NCI-H2107 (cell line): ENCODE data around the gene SMTNL2.
"Not testable (repeated sequence)": the region's sequence is repeated elsewhere in the genome, so short reads cannot be mapped to it uniquely, and the experiment has no call there.

ENCODE experiments used
- DNase-seq: peaks from one replicate; lab custom pipeline; 2025; lab: John Stamatoyannopoulos, UW

SMTNL2 gene

DNA sequence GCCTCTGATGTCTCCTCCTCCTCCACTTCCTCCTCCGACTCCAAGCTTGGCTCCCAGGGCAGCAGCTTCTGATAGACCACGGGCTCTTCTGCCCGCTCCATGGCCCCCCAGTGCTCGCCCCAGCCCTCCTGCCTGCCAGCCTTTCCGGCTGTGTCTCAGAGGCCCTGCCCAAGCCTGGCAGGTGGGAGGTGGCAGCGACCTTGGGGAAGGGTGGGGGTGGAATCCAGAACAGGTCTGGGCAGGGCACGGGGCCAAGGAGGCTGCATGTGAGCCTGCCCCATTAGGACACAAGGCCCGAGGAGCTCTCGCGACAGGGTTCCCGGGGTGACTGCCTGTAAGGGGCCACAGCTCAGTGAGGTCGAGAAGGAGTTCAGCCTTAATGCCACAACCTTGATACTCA lies 23.9 kb upstream of the SMTNL2 start, which contains the start of gene GGT6:
Gene GGT6 (minus strand): TSS at position 157 of the 400 bp plus-strand sequence. CDS start 56 bp downstream, at position 101.
- no peak for DNase-seq

- DNase-seq = no peak
These were observed 23.5 kb upstream of the SMTNL2 start for GRCh38 chr17:4560837-4561256.

DNA sequence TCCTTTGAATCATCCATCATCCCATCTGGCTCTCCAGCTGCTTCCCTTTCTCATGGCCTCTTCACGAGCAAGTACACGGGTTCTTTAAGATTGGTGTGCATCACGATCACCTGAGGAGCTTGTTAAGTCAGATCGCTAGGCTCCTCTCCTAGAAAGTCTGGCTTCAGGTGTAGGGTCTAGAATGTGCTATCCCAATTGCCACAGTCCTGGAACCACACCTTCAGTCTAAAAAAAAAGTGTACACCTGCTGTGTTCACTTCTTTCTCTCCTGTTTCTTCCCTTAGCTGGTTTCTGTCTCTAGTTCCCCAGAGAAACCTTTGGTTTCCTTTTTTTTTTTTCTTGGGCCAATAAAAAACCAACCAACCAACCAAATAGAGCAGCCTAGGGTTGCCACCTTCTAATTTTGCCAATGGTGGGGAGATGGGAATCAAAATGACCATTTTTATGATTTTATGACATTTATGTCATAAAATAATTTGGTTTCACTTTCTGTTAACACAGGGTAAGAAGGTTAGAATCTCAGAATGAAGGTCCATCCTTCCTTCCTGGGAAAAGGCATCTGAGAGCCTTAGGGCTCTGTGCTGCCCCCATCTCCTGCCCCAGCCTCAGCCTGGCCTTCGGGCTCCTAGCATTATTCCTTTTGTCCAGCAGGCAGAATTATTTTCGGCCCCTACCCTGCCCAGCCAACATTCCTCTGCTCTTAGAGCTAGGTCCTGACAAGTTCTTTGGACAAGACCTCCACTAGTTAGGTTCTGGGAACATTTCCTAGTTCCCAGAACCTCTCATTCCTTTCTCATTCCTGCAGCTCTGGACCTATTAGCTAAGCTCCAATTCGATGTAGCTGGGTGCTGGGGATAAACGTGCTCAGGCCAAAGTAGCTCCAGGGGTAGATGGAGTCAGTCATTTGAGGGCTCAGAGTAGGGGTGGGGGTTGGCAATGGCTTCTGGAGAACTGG lies 22.0 kb upstream of the SMTNL2 start:
- DNase-seq = no peak

- DNase-seq = peak; percentile 52
These were observed 18.9 kb upstream of the SMTNL2 start for GRCh38 chr17:4565209-4566141.

DNA sequence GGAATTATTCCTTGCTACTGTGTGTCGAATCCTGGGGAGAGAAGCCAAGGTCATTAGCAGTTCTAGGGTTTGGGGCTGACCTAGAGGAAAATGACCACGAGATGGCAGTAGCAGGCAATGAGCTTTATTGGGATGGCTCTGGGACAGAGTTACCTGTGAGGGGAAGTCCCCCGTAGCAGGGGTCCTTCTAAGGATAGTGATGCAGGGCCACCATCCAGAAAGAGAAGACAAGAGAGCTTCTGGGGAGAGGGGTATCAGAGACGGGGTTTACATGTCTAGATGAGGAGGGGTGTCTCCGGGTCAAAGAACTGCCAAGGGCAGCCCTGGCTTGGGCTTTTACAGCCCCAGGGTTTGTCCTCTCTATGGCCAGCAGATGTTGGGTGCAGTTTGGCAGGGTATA lies 17.5 kb upstream of the SMTNL2 start:
- DNase-seq = no peak

GRCh38 chr17:4569591-4569990 lies 14.7 kb upstream of the SMTNL2 start:
- no peak for DNase-seq

DNA sequence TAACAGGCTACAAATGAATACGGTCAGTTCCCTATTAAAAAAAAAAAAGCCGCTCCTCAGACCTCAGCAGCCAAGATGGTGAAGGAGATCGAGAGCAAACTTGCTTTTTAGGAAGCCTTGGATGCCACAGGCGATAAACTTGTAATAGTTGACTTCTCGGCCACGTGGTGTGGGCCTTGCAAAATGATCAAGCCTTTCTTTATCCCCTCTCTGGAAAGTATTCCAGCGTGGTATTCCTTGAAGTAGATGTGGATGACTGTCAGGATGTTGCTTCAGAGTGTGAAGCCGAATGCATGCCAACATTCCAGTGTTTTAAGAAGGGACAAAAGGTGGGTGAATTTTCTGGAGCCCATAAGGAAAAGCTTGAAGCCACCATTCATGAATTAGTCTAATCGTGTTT lies 12.2 kb upstream of the SMTNL2 start:
- DNase-seq = no peak

GRCh38 chr17:4573115-4573514 lies 11.2 kb upstream of the SMTNL2 start:
- no peak for DNase-seq

DNA sequence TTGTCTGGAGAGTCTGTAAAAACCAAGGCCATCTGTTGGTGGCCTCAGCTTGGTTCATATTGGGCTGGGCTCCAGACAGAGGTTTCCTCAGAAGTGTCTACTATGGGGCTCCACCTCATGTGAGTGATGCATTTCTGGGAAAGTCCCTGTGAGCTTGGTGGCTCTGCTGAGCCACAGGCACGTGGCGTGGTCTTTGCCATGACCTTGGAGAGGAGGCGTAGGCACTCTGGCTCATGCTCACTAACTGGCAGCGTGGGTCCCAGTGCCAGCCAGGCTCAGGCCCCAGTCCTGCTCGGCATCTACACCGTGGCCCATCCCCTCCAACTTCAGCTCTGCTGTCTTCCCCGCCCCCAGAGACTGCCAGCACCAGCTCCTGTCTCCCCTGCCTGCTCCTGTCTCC lies 10.7 kb upstream of the SMTNL2 start:
- no peak for DNase-seq

DNA sequence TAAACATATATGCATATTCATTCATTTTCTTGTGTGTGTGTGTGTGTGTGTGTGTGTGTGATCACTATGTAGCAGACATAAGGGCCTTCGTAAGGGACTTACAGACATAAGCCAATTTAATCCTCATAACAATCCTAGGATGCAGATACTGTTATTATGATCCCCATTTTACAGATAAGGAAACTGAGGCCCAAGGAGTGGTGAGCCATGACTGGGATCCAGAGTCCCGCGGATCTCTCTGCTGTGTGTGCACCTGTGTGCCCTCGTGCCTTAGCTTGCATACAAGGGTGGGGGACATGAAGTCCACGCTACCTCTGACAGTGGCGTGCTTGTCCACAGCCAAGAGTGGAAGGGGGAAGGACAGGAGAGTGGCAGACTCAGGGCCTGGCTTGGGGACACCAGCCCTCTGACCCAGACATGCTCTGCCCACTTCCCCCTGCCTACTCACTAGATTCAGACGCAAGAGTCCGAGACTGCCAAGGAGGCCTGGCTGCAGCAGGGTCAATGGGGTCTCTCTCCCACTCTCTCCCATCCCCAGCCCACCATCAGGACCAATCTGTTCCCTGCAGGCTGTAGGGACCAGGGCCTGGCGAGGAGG lies 9.8 kb upstream of the SMTNL2 start:
- no peak for DNase-seq

GRCh38 chr17:4576161-4576558 lies 8.2 kb upstream of the SMTNL2 start:
- DNase-seq = no peak

GRCh38 chr17:4576729-4577322 lies 7.5 kb upstream of the SMTNL2 start:
- DNase-seq = no peak

GRCh38 chr17:4577386-4577993 lies 6.8 kb upstream of the SMTNL2 start:
- DNase-seq = no peak

DNA sequence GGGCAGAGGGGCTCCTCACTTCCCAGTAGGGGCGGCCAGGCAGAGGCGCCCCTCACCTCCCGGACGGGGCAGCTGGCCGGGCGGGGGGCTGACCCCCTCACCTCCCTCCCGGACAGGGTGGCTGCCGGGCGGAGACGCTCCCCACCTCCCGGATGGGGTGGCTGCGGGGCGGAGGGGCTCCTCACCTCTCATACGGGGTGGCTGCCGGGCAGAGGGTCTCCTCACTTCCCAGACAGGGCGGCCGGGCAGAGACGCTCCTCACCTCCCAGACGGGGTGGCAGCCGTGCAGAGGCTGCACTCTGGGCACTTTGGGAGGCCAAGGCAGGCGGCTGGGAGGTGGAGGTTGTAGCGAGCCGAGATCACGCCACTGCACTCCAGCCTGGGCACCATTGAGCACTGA lies 6.0 kb upstream of the SMTNL2 start:
- DNase-seq = not testable (repeated sequence)

DNA sequence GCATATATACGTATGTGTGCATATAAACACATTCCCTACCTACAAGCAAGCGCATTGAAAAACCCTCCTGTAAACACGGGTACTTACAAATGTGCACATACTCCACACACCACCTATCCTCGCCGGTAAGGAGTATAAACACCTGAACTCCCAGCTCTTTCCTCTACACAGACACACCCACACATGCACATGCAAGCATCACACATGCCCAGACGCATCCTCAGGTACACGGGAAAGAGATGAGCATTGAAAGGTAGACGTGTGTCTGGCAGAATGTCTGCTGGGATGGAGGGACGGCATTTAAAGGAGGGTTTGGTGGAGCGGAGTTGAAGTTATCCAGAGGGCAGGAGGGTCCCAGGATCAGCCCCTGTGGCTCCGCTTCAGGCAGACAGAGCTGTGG lies 4.7 kb upstream of the SMTNL2 start:
- no peak for DNase-seq

DNA sequence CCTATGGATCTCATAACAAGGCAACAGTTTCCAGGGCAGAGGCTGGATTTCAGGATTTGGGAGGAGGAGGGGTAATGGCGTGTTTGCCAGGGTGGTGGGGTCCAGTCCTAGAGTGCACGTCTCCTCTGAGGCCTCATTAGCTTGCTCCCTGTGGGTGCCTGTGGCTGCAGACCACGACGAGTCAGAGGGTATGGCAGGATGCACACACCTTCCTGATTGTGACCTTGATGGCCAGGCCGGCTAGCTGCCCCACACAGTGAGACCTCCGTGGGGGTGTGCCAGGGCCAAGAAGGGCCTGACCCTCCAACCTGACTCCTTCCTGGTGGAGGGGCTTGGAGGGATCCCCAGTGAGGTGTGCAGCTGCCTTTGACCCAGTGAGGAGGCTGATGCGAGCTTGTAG lies 4.0 kb upstream of the SMTNL2 start:
- DNase-seq = no peak

- DNase-seq = no peak
These were observed 2.2 kb upstream of the SMTNL2 start for GRCh38 chr17:4582101-4582501.

GRCh38 chr17:4582691-4583090 lies 1.6 kb upstream of the SMTNL2 start:
- no peak for DNase-seq

DNA sequence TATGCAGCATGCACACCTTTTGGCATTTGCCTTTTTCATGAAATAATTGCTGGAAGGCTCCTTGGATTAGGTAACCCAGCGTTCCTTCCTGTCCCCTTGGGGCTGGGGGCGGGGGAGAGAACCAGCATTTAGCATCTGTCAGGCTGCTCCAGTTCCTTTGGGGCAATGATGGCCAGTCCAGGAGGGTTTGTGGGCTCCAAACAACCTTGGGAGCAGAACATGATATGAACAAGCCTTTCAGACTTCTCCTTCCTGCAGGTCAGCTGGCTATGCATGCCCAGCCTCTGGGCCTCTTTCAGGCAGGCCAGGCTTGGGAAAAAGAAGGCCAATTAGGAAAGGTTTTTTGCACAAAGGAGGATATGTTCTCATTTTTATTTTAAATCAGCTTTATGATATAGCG lies 1.1 kb upstream of the SMTNL2 start:
- no peak for DNase-seq

DNA sequence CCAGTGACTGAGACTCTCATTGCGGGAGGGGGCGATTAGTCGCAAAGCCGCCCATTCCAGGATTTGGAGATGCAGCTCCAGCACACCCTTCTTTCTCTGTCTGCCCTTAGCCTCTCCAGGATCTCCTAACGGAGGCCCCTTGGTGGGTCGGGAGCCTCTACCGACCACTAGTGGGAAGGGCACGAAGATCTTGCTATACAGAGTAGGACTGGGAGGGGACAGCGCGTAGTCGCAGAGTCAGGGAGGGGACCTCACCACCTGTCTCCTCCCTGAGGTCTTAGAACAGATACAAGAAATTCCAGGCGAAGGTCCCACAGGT lies 588 bp upstream of the SMTNL2 start:
- no peak for DNase-seq

- DNase-seq = no peak
These were observed 748 bp downstream of the SMTNL2 start for GRCh38 chr17:4584917-4585637.
